GM19463 (cell line): ENCODE data around the gene TFAP2A.

ENCODE experiments used
- ATAC-seq: cut with Tn5 transposase; IDR thresholded peaks from one replicate; pipeline ENCODE4 v1.9.1; 2021; ENCODE audit warnings: mild to moderate bottlenecking, moderate library complexity; ENCODE audit not compliant: unreplicated experiment

Gene TFAP2A

GRCh38 chr6:10402648-10403311, 12.1 kb downstream of the TFAP2A start:
- ATAC-seq = no peak

GRCh38 chr6:10401632-10402223, 13.1 kb downstream of the TFAP2A start:
- ATAC-seq = no peak

GRCh38 chr6:10401004-10401536, 13.8 kb downstream of the TFAP2A start:
- no peak for ATAC-seq

GRCh38 chr6:10400330-10400729, 14.5 kb downstream of the TFAP2A start:
- ATAC-seq = no peak

GRCh38 chr6:10399451-10399850, 15.4 kb downstream of the TFAP2A start:
- no peak for ATAC-seq

- ATAC-seq = no peak
Observed at GRCh38 chr6:10398446-10399218, 16.2 kb downstream of the TFAP2A start.

GRCh38 chr6:10397756-10398445, 17.0 kb downstream of the TFAP2A start:
- ATAC-seq = no peak

- no peak for ATAC-seq
Observed at GRCh38 chr6:10396785-10397184, 18.1 kb downstream of the TFAP2A start.

- no peak for ATAC-seq
Observed at GRCh38 chr6:10395704-10396546, 18.9 kb downstream of the TFAP2A start.

GRCh38 chr6:10395171-10395703, 19.6 kb downstream of the TFAP2A start:
- no peak for ATAC-seq

GRCh38 chr6:10393544-10394225, 21.2 kb downstream of the TFAP2A start:
- ATAC-seq = no peak

GRCh38 chr6:10391799-10392198, 23.1 kb downstream of the TFAP2A start:
- no peak for ATAC-seq

GRCh38 chr6:10391299-10391630, 23.6 kb downstream of the TFAP2A start:
- ATAC-seq = no peak

- no peak for ATAC-seq
Observed at GRCh38 chr6:10390495-10391298, 24.2 kb downstream of the TFAP2A start.

GRCh38 chr6:10389739-10390494, 25.0 kb downstream of the TFAP2A start:
- no peak for ATAC-seq

- no peak for ATAC-seq
Observed at GRCh38 chr6:10386756-10387654, 27.9 kb downstream of the TFAP2A start.

- ATAC-seq = no peak
Observed at GRCh38 chr6:10386220-10386619, 28.7 kb downstream of the TFAP2A start.
